ENCODE results near the gene SNX10.

Gene SNX10

GRCh38 chr7:26292768-26293560 is 1.3 kb downstream of the SNX10 start:
- Histone ChIP-seq H2AFZ (ENCODE audit: low read length) (no peak overlapping the region), H4K20me1 (ENCODE audit: insufficient read depth, low read length) (no peaks in the 10 kb centered on the region), H3K4me2 (ENCODE audit: low read length) (peak overlapping the region; percentile 93), H3K27ac (ENCODE audit: low read depth, low read length, poor library complexity, severe bottlenecking) (peak overlapping the region; percentile 97), H3K4me1 (ENCODE audit: insufficient read depth, low read length, severe bottlenecking) (peaks cover 36% of the 10 kb centered on the region), H3K9me2 (ENCODE audit: low read depth, low read length) (no peaks in the 10 kb centered on the region), H3K4me3 (ENCODE audit: low read depth, low read length, poor library complexity, severe bottlenecking) (peak overlapping the region; percentile 95), H3K27me3 (ENCODE audit: insufficient read depth, low read length) (no peaks in the 10 kb centered on the region), H3F3A (ENCODE audit: insufficient read depth, low read length) (peaks cover 14% of the 10 kb centered on the region; the same call in 1 of the 2 replicates), H3K9ac (ENCODE audit: low read length) (peak overlapping the region; percentile 91), H3K9me3 (ENCODE audit: low read length) (no peaks in the 10 kb centered on the region), H3K36me3 (ENCODE audit: insufficient read depth, low read length) (peaks cover 26% of the 10 kb centered on the region), H3K79me2 (ENCODE audit: insufficient read depth, low read length) (peaks cover 44% of the 10 kb centered on the region)
- no peak for TF ChIP-seq EZH2 (IDR thresholded peaks at IDR 0.05; ENCODE audit: borderline replicate concordance, low read length)
- TF ChIP-seq, protein P1, sequence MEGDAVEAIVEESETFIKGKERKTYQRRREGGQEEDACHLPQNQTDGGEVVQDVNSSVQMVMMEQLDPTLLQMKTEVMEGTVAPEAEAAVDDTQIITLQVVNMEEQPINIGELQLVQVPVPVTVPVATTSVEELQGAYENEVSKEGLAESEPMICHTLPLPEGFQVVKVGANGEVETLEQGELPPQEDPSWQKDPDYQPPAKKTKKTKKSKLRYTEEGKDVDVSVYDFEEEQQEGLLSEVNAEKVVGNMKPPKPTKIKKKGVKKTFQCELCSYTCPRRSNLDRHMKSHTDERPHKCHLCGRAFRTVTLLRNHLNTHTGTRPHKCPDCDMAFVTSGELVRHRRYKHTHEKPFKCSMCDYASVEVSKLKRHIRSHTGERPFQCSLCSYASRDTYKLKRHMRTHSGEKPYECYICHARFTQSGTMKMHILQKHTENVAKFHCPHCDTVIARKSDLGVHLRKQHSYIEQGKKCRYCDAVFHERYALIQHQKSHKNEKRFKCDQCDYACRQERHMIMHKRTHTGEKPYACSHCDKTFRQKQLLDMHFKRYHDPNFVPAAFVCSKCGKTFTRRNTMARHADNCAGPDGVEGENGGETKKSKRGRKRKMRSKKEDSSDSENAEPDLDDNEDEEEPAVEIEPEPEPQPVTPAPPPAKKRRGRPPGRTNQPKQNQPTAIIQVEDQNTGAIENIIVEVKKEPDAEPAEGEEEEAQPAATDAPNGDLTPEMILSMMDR (IDR thresholded peaks at IDR 0.05; ENCODE audit: low read length), result no peak

DNA sequence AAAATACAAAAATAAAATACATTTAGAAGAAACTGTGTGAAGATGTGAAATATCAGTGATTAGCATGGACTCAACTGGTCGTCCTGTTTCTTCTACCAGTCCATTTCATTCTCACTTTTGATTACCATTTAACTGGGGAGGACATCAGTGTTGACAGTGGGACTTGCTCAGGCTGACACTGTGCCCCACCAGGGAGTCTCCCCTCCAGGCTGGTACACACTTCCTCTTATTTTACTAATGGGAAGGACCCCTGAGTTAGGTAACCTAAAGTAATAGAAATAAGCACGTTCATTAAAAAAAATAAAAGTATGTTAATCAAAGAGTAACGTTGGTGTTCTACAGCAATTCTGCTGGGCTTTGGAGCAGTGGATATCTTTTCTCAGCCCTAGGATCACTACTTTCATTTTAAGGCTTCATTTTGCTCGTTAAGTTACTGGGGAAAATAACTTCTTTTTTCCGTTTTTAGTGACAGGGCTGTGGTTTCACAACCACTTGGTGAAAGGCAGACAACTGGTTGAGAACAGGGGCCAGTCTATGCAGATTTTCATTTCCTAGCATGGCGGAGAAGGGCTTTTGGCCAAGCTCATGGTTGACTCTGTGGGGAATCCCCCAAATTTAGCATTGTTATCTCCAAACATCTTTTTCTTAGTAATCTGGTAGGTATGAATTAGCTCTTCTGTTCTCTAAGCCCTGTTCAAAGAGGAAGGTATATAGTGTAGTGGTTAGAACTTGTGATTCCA is 2.1 kb downstream of the SNX10 start:
- H3K9me3 ChIP-seq (ENCODE audit: low read length), result no peaks in the 10 kb centered on the region
- peak overlapping the region; percentile 97 for H3K27ac ChIP-seq (ENCODE audit: low read depth, low read length, poor library complexity, severe bottlenecking)
- H3K36me3 ChIP-seq (ENCODE audit: insufficient read depth, low read length), result peaks cover 33% of the 10 kb centered on the region
- H2AFZ ChIP-seq (ENCODE audit: low read length), result no peak overlapping the region
- peaks cover 36% of the 10 kb centered on the region for H3K4me1 ChIP-seq (ENCODE audit: insufficient read depth, low read length, severe bottlenecking)
- H3K79me2 ChIP-seq (ENCODE audit: insufficient read depth, low read length), result peaks cover 51% of the 10 kb centered on the region
- peaks cover 14% of the 10 kb centered on the region; the same call in 1 of the 2 replicates for H3F3A ChIP-seq (ENCODE audit: insufficient read depth, low read length)
- H3K4me3 ChIP-seq (ENCODE audit: low read depth, low read length, poor library complexity, severe bottlenecking), result peak overlapping the region; percentile 95
- H3K9me2 ChIP-seq (ENCODE audit: low read depth, low read length), result no peaks in the 10 kb centered on the region
- no peaks in the 10 kb centered on the region for H4K20me1 ChIP-seq (ENCODE audit: insufficient read depth, low read length)
- H3K4me2 ChIP-seq (ENCODE audit: low read length), result peak overlapping the region; percentile 93
- H3K9ac ChIP-seq (ENCODE audit: low read length), result peak overlapping the region; percentile 62
- TF ChIP-seq, protein P1 (IDR thresholded peaks at IDR 0.05; ENCODE audit: low read length), result no peak
- TF ChIP-seq EZH2 (IDR thresholded peaks at IDR 0.05; ENCODE audit: borderline replicate concordance, low read length), result no peak
- no peaks in the 10 kb centered on the region for H3K27me3 ChIP-seq (ENCODE audit: insufficient read depth, low read length)

- H3K4me3 ChIP-seq (ENCODE audit: low read depth, low read length, poor library complexity, severe bottlenecking), result peak overlapping the region; percentile 95
- peaks cover 35% of the 10 kb centered on the region for H3K36me3 ChIP-seq (ENCODE audit: insufficient read depth, low read length)
- H3F3A ChIP-seq (ENCODE audit: insufficient read depth, low read length), result peaks cover 10% of the 10 kb centered on the region; the same call in 1 of the 2 replicates
- H3K4me2 ChIP-seq (ENCODE audit: low read length), result peak overlapping the region; percentile 93
- H2AFZ ChIP-seq (ENCODE audit: low read length), result no peak overlapping the region
- no peaks in the 10 kb centered on the region for H3K9me2 ChIP-seq (ENCODE audit: low read depth, low read length)
- peak overlapping the region; percentile 62 for H3K9ac ChIP-seq (ENCODE audit: low read length)
- no peaks in the 10 kb centered on the region for H3K27me3 ChIP-seq (ENCODE audit: insufficient read depth, low read length)
- H3K9me3 ChIP-seq (ENCODE audit: low read length), result no peaks in the 10 kb centered on the region
- H3K4me1 ChIP-seq (ENCODE audit: insufficient read depth, low read length, severe bottlenecking), result peaks cover 36% of the 10 kb centered on the region
- H3K79me2 ChIP-seq (ENCODE audit: insufficient read depth, low read length), result peaks cover 54% of the 10 kb centered on the region
- no peak for TF ChIP-seq EZH2 (IDR thresholded peaks at IDR 0.05; ENCODE audit: borderline replicate concordance, low read length)
- TF ChIP-seq, protein P1 (IDR thresholded peaks at IDR 0.05; ENCODE audit: low read length), result no peak
- H3K27ac ChIP-seq (ENCODE audit: low read depth, low read length, poor library complexity, severe bottlenecking), result peak overlapping the region; percentile 97
- H4K20me1 ChIP-seq (ENCODE audit: insufficient read depth, low read length), result no peaks in the 10 kb centered on the region
These were observed 3.4 kb downstream of the SNX10 start for GRCh38 chr7:26295015-26295414.

All from OCI-LY1 (cell line).